ENCODE measurements around the gene ADARB1. TPM values are rescaled to one million over a fixed set of nuclear protein-coding genes. Genes with fewer than 3 reads are reported as not detected.
A peak's percentile ranks its signal among the peaks of the same experiment; 100 is the strongest.

The ADARB1 gene
- total and polyA plus RNA-seq, 2 of the 4 experiments (the other 2 are of a cell fraction): 39.8 to 47.3 TPM

DNA sequence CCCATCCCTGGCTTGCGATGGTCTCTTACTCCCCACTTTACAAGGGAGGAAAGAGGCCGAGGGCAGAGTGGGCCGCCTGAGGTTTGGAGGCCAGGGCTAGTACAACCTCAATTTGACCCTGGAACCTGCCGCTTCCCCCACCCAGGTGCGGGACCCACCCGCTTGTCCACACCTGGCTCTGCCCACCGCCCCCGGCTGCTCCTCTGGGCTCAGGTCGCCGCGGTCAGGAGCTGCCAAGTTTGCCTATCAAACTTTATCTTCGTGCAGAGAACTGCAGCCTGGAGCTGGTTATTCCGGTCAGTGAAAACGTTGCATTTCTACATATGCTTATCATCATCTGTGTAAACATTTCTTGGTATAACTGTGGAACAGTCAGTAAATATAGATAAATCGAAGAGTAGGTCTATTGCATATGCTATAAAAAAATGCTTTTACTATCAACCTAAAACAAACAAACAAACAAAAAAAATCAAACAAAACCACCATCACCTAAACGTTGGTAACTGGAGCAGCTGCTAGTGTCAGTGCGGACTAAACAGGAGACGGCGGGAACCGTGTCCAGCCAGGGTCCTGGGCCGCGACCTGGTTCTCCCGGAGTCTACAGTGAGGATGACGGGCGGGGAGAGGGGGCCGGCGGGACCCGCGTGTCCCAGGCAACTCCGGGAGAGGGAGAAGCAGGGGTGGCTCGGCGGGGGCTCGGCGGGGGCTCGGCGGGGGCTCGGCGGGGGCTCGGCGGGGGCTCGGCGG is 906 bp upstream of the ADARB1 start:
- Histone ChIP-seq H4K5ac (ENCODE audit: low read depth, low read length) (peak overlapping the region; percentile 80), H4K8ac (ENCODE audit: low read depth in 2 of 2, low read length in 2 of 2) (peak overlapping the region; percentile 69 to 73; a peak in 3 of 4 replicates), H3K56ac (ENCODE audit: extremely low read depth, insufficient read depth, low read length) (0 out of 2 replicates have a peak overlapping the region, but pooled peaks have one; percentile 26), H3K4ac (ENCODE audit: low read depth, low read length) (peak overlapping the region; percentile 33), H2BK15ac (ENCODE audit: low read depth, low read length) (no peak overlapping the region), H3K27ac (ENCODE audit: insufficient read depth, low read length) (peak overlapping the region; percentile 99), H4K20me1 (ENCODE audit: insufficient read depth, low read length) (peaks cover 27% of the 10 kb centered on the region), H4K91ac (ENCODE audit: insufficient read depth, low read depth, low read length) (peak overlapping the region; percentile 66; the same call in 1 of the 2 replicates), H3K9me1 (ENCODE audit: insufficient read depth, low read length) (peaks cover 16% of the 10 kb centered on the region), H3K4me1 (ENCODE audit: control insufficient read depth, insufficient read depth, low read length) (peaks cover 13% of the 10 kb centered on the region), H2BK5ac (ENCODE audit: low read depth, low read length, poor library complexity, severe bottlenecking) (peak overlapping the region; percentile 97), H2BK120ac (ENCODE audit: low read depth, low read length) (no peak overlapping the region), H2BK20ac (ENCODE audit: low read depth, low read length) (no peak overlapping the region), H3K36me3 (ENCODE audit: control insufficient read depth, insufficient read depth, low read length) (peaks cover 8% of the 10 kb centered on the region), H3K9ac (ENCODE audit: low read depth, low read length) (peak overlapping the region; percentile 100), H3K23ac (ENCODE audit: low read depth, low read length) (peak overlapping the region; percentile 68; the same call in 1 of the 2 replicates), H3K79me1 (ENCODE audit: low read depth in 1 of 2, low read length in 2 of 2) (peaks cover 0 to 50% of the 10 kb centered on the region in 2 experiments; a peak in 3 of 4 replicates), H3K4me3 (ENCODE audit: insufficient read depth, low read depth, low read length) (peak overlapping the region; percentile 100), H3K27me3 (ENCODE audit: control insufficient read depth, insufficient read depth, low read length) (no peaks in the 10 kb centered on the region), H3K14ac (replicated peaks; ENCODE audit: low read depth, low read length) (no peak overlapping the region), H2AK9ac (replicated peaks; ENCODE audit: low read depth, low read length, poor library complexity) (peak overlapping the region; percentile 4), H3K4me2 (ENCODE audit: low read depth, low read length) (peak overlapping the region; percentile 93), H3K18ac (ENCODE audit: low read depth, low read length) (peak overlapping the region; percentile 88), H3K9me3 (ENCODE audit: control insufficient read depth, insufficient read depth, low read length) (no peaks in the 10 kb centered on the region), H2AFZ (replicated peaks; ENCODE audit: low read length, poor library complexity) (no peak overlapping the region), H2AK5ac (ENCODE audit: low read depth, low read length) (peak overlapping the region; percentile 89)
- in situ Hi-C loops (cut with MboI; ENCODE audit: low sequenced_read_pairs): no loop called here
- ATAC-seq (ENCODE audit: low read depth) (peak; percentile 10), DNase-seq (peak; percentile 44)
- WGBS, 2 experiments (ENCODE audit: extremely low coverage in 2 of 2, insufficient read length in 1 of 2): no CpG with 5 or more reads among the region's 42 CpGs
- dilution Hi-C loops (cut with HindIII; ENCODE audit: low sequenced_read_pairs, unreplicated experiment): no loop called here
- BruUV-seq (replicated peaks): no TSS peak
- TF ChIP-seq MAZ (IDR thresholded peaks at IDR 0.05; ENCODE audit: borderline replicate concordance, low read depth, low read length): no peak
- TF ChIP-seq MAFK (IDR thresholded peaks at IDR 0.05; ENCODE audit: low read depth, low read length): no peak
- TF ChIP-seq POLR2A (IDR thresholded peaks at IDR 0.05; ENCODE audit: low read depth, low read length): peak; percentile 58; the same call in 1 of the 2 replicates
- TF ChIP-seq CHD1 (IDR thresholded peaks at IDR 0.05; ENCODE audit: low read depth, low read length): no peak
- TF ChIP-seq, protein P1, sequence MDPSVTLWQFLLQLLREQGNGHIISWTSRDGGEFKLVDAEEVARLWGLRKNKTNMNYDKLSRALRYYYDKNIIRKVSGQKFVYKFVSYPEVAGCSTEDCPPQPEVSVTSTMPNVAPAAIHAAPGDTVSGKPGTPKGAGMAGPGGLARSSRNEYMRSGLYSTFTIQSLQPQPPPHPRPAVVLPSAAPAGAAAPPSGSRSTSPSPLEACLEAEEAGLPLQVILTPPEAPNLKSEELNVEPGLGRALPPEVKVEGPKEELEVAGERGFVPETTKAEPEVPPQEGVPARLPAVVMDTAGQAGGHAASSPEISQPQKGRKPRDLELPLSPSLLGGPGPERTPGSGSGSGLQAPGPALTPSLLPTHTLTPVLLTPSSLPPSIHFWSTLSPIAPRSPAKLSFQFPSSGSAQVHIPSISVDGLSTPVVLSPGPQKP (IDR thresholded peaks at IDR 0.05; ENCODE audit: borderline replicate concordance, low read depth, low read length): no peak
- POLR2A ChIA-PET (ENCODE audit: unreplicated experiment): interaction anchor here (0.5 kb wide), 1 partner anchor 207 kb away, joined by 3 read pairs; no protein-coding TSS in a partner anchor
- intact Hi-C loops (cut with micrococcal nuclease): loop anchor here (2.0 kb wide), 1 partner anchor 83 kb away; no protein-coding TSS in a partner anchor
- CTCF ChIA-PET: no interaction called here

All from IMR-90 (cell line).